GM12878 (cell line): Measurements from ENCODE around the gene CCNY. TPM values are rescaled to one million over a fixed set of nuclear protein-coding genes. Genes with fewer than 3 reads are reported as not detected.

Source experiments
- ATAC-seq: fragments of 200-7000 bp; cut with Tn5 transposase; 3 replicates; pipeline ENCODE4 v1.9.1; 2020; ENCODE audit warnings: mild to moderate bottlenecking, moderate library complexity
- BruUV-seq: library from RNA; stranded (reverse); fragments of 400-500 nt; replicated peaks from 2 replicates; lab custom pipeline; 2021; lab: Mats Ljungman, UMichigan
- CTCF ChIA-PET: fragments of 300-600 bp; sonication (Branson Sonifier 250); formaldehyde crosslinking; extraction: SDS; loops from one replicate; lab custom pipeline; 2021; ENCODE audit warnings: inconsistent platforms; lab: Yijun Ruan, JAX
- POLR2A ChIA-PET: fragments of 350-600 bp; formaldehyde crosslinking; extraction: SDS; loops from one replicate; lab custom pipeline; 2021; ENCODE audit warnings: inconsistent platforms; lab: Charles Lee
- RAD21 ChIA-PET: fragments of 300-600 bp; sonication (Branson Sonifier 250); formaldehyde crosslinking; loops from one replicate; lab custom pipeline; 2023; ENCODE audit warnings: antibody characterized with exemption; ENCODE audit not compliant: unreplicated experiment; lab: Charles Lee
- SMC1A ChIA-PET: fragments of 300-600 bp; sonication (Branson Sonifier 250); formaldehyde crosslinking; loops from one replicate; lab custom pipeline; 2023; ENCODE audit not compliant: unreplicated experiment, uncharacterized antibody; lab: Charles Lee
- DNase-seq: peaks from one replicate; pipeline ENCODE4 v3.0.0-alpha.2; 2011; ENCODE audit warnings: low read depth, low spot score
- FAIRE-seq: peaks from 3 replicates; lab custom pipeline; 2011; peaks lifted over from hg19 to GRCh38; lab: Jason Lieb, UNC
- H2AFZ ChIP-seq: 2 replicates; pipeline ENCODE4 v1.6.0; 2011; ENCODE audit warnings: low read depth, low read length, control low read depth; ENCODE audit not compliant: control insufficient read depth
- H3K27ac ChIP-seq: 2 replicates; pipeline ENCODE4 v1.5.1; 2011; ENCODE audit warnings: control low read depth; ENCODE audit not compliant: control insufficient read depth, insufficient read depth
- H3K27me3 ChIP-seq, 2 experiments: replicated peaks in 1 of 2; 2 replicates each; pipeline versions ENCODE4 v1.6.0 to v1.6.1; 2011; ENCODE audit warnings: low read length in 1 of 2; ENCODE audit not compliant: control insufficient read depth in 2 of 2, insufficient read depth in 2 of 2
- H3K36me3 ChIP-seq, 2 experiments: 2 replicates each; pipeline ENCODE4 v1.5.1; 2011; ENCODE audit warnings: low read length in 1 of 2; ENCODE audit not compliant: control insufficient read depth in 2 of 2, insufficient read depth in 2 of 2
- H3K4me1 ChIP-seq: 2 replicates; pipeline ENCODE4 v1.6.1; 2011; ENCODE audit warnings: mild to moderate bottlenecking, low read length, moderate library complexity, mixed read lengths; ENCODE audit not compliant: control insufficient read depth, insufficient read depth
- H3K4me2 ChIP-seq: 2 replicates; pipeline ENCODE4 v1.6.0; 2011; ENCODE audit warnings: control low read depth; ENCODE audit not compliant: control insufficient read depth, insufficient read depth
- H3K4me3 ChIP-seq: fragments of 200-600 bp; sonication (generic); 2 replicates; pipeline ENCODE4 v1.5.1; 2016
- H3K79me2 ChIP-seq: 2 replicates; pipeline ENCODE4 v1.6.0; 2011; ENCODE audit warnings: low read length; ENCODE audit not compliant: control insufficient read depth, insufficient read depth
- H3K9ac ChIP-seq: 2 replicates; pipeline ENCODE4 v1.8.0; 2011; ENCODE audit warnings: low read length, control low read depth, mixed read lengths; ENCODE audit not compliant: control insufficient read depth, insufficient read depth
- H3K9me3 ChIP-seq: replicated peaks from 3 replicates; pipeline ENCODE4 v1.5.1; 2011; ENCODE audit warnings: mild to moderate bottlenecking, low read length; ENCODE audit not compliant: control insufficient read depth, insufficient read depth
- H4K20me1 ChIP-seq: 2 replicates; pipeline ENCODE4 v1.6.0; 2011; ENCODE audit not compliant: control insufficient read depth, insufficient read depth
- ATF7 ChIP-seq: fragments of 450-650 bp; IDR thresholded peaks from 2 replicates; pipeline ENCODE4 v1.6.1; 2016; ENCODE audit warnings: low read depth, mild to moderate bottlenecking
- KDM1A ChIP-seq: fragments of 200-600 bp; sonication (generic); IDR thresholded peaks from 2 replicates; pipeline ENCODE4 v1.6.1; 2016; ENCODE audit warnings: borderline replicate concordance
- MLLT1 ChIP-seq: fragments of 450-650 bp; IDR thresholded peaks from 2 replicates; pipeline ENCODE4 v1.6.1; 2016; ENCODE audit warnings: mild to moderate bottlenecking
- POU2F2 ChIP-seq: IDR thresholded peaks from 3 replicates; pipeline ENCODE4 v1.6.1; 2011; ENCODE audit warnings: low read depth, mild to moderate bottlenecking, low read length, borderline replicate concordance
- WGBS: methylation state at CpG from one replicate; pipeline ENCODE4 v1.1.6; 2016; ENCODE audit warnings: low lambda C conversion rate; ENCODE audit not compliant: insufficient replicate concordance, insufficient coverage; ENCODE audit errors: missing lambda C conversion rate; 5-methylcytosine and 5-hydroxymethylcytosine counted together
- in situ Hi-C: fragments of 300-500 bp; cut with MboI; formaldehyde crosslinking; loops from 9 replicates; pipeline ENCODE4 v1.14.3; 2018; ENCODE audit warnings: mixed read lengths
- intact Hi-C: fragments of 100-400 bp; cut with micrococcal nuclease; formaldehyde crosslinking; loops from one replicate; pipeline ENCODE4 v1.14.2; 2022; ENCODE audit not compliant: unreplicated experiment
- polyA plus RNA-seq, 11 experiments: library from polyadenylated mRNA; depleted of rRNA in 4 of 11; unstranded in 6 of 11; stranded (reverse) in 5 of 11; fragments of >200 nt; fragmentation: Nextera tagmentation in 4 of 11; fragmentation: Illumina TruSeq in 1 of 11; extraction: Ambion mirVana in 4 of 11; extraction: Trizol in 1 of 11; gene quantifications; 1 replicate in 1 of 11; 2 replicates in 10 of 11; pipeline versions ENCODE4 v1.2.1 to v1.2.3, GENCODE V29; 2011 to 2016; ENCODE audit warnings: inconsistent platforms in 2 of 11, missing spikeins in 2 of 11, low read depth in 1 of 11
- total RNA-seq, 4 experiments: library from RNA; depleted of rRNA in 3 of 4; stranded (reverse); fragments of >200 nt in 3 of 4; fragmentation: Illumina TruSeq in 1 of 4; extraction: Trizol in 1 of 4; gene quantifications; 2 replicates each; pipeline versions ENCODE4 v1.2.1 to v1.2.3, GENCODE V29; 2013 to 2021

The CCNY gene
- total and polyA plus RNA-seq, 10 of the 15 experiments (the other 5 are each of a cell fraction or from before 2014, with no cell fraction given) = 3.6 to 50.0 (median 26.1) TPM

GRCh38 chr10:35422228-35422627, 85.9 kb downstream of the CCNY start:
- Histone ChIP-seq H3K27ac (no peak overlapping the region), H3K9ac (no peak overlapping the region), H3K4me1 (no peaks in the 10 kb centered on the region), H3K79me2 (no peaks in the 10 kb centered on the region; the same call in 1 of the 2 replicates), H3K27me3 (no peaks in the 10 kb centered on the region), H3K4me3 (no peak overlapping the region), H3K36me3 (no peaks in the 10 kb centered on the region; a peak in 1 of 4 replicates), H4K20me1 (no peaks in the 10 kb centered on the region), H3K4me2 (no peak overlapping the region), H2AFZ (no peak overlapping the region), H3K9me3 (no peaks in the 10 kb centered on the region)
- ATAC-seq (no peak), DNase-seq (no peak), FAIRE-seq (no peak)
- intact Hi-C loops = no loop called here
- in situ Hi-C loops = no loop called here
- POLR2A ChIA-PET = no interaction called here
- no TSS peak for BruUV-seq
- RAD21 ChIA-PET = interaction anchor here (0.5 kb wide), 1 partner anchor 289 kb away, joined by 3 read pairs; no protein-coding TSS in a partner anchor
- no peak for TF ChIP-seq ATF7
- no peak for TF ChIP-seq KDM1A
- SMC1A ChIA-PET = no interaction called here
- 86% methylated on average over 5 of the region's 5 CpGs for WGBS
- CTCF ChIA-PET = no interaction called here

- H2AFZ ChIP-seq = no peak overlapping the region
- no peak for ATAC-seq
- ChIA-PET POLR2A (interaction anchor here (0.6 kb wide), 1 partner anchor 15 kb away, joined by 3 read pairs; no protein-coding TSS in a partner anchor), CTCF (interaction anchor here (0.7 kb wide), 1 partner anchor 116 kb away, joined by 3 read pairs; no protein-coding TSS in a partner anchor), SMC1A (no interaction called here), RAD21 (interaction anchor here (0.6 kb wide), 1 partner anchor 941 kb away, joined by 4 read pairs; no protein-coding TSS in a partner anchor)
- H3K9me3 ChIP-seq = no peaks in the 10 kb centered on the region
- no peaks in the 10 kb centered on the region; a peak in 1 of 4 replicates for H3K36me3 ChIP-seq
- BruUV-seq = no TSS peak
- H3K4me1 ChIP-seq = no peaks in the 10 kb centered on the region
- no peak overlapping the region for H3K4me2 ChIP-seq
- H4K20me1 ChIP-seq = no peaks in the 10 kb centered on the region
- no peak for TF ChIP-seq POU2F2
- no peak for TF ChIP-seq MLLT1
- H3K27ac ChIP-seq = no peak overlapping the region
- H3K4me3 ChIP-seq = no peak overlapping the region
- no peak for FAIRE-seq
- H3K9ac ChIP-seq = no peak overlapping the region
- intact Hi-C loops = no loop called here
- WGBS = 89% methylated on average over 11 of the region's 11 CpGs
- in situ Hi-C loops = no loop called here
- no peaks in the 10 kb centered on the region; the same call in none of the 2 replicates for H3K79me2 ChIP-seq
- no peak for DNase-seq
- H3K27me3 ChIP-seq = no peaks in the 10 kb centered on the region
Observed at GRCh38 chr10:35423505-35424306, 87.4 kb downstream of the CCNY start.
